A673 (cell line): ENCODE data around the gene PLIN3.

Source experiments
- EZH2 ChIP-seq: fragments of 200-600 bp; sonication (generic); IDR thresholded peaks from 2 replicates; pipeline ENCODE4 v1.6.1; 2017; ENCODE audit warnings: borderline replicate concordance, low read depth, mild to moderate bottlenecking, mixed read lengths, antibody characterized with exemption, low read length; ENCODE audit not compliant: poor library complexity, severe bottlenecking
- TF ChIP-seq, protein P1 (sequence below): fragments of 300-800, 200-600 bp; sonication (generic); conservative IDR thresholded peaks from 2 replicates; pipeline ENCODE4 v1.5.1; 2017; ENCODE audit warnings: low read depth, mild to moderate bottlenecking, antibody characterized with exemption, low read length, moderate library complexity, mixed read lengths

DNA sequence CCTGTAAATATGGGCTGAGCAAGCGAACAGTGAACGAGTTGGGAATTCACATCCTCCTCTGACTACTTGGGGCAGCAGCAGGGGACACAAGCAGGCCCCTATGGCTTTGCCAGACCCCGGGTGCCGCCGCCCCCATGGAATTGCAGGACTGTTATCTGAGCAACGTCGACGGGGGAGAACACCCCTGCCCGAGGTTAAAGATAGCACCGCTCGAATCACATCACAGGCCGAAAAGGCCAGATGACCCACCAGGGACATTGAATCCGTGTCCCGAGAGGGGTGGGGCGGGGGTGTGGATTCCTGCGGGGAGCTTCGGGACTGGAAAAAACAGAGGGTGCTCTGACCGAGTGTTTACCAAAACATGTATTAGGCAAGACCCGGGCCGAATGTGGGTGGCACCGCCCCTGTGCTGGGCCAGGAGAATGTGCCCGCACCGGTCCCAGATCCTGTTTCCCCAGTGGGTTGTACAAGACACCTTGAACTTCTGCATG is 66.8 kb downstream of the PLIN3 start:
- TF ChIP-seq, protein P1, sequence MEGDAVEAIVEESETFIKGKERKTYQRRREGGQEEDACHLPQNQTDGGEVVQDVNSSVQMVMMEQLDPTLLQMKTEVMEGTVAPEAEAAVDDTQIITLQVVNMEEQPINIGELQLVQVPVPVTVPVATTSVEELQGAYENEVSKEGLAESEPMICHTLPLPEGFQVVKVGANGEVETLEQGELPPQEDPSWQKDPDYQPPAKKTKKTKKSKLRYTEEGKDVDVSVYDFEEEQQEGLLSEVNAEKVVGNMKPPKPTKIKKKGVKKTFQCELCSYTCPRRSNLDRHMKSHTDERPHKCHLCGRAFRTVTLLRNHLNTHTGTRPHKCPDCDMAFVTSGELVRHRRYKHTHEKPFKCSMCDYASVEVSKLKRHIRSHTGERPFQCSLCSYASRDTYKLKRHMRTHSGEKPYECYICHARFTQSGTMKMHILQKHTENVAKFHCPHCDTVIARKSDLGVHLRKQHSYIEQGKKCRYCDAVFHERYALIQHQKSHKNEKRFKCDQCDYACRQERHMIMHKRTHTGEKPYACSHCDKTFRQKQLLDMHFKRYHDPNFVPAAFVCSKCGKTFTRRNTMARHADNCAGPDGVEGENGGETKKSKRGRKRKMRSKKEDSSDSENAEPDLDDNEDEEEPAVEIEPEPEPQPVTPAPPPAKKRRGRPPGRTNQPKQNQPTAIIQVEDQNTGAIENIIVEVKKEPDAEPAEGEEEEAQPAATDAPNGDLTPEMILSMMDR = no peak
- TF ChIP-seq EZH2 = no peak
